Amniotic stem cell (primary cell): ENCODE data around the gene LPCAT1.
"Not testable (repeated sequence)": the region's sequence is repeated elsewhere in the genome, so short reads cannot be mapped to it uniquely, and the experiment has no call there.

Experiments
- DNase-seq: peaks from one replicate; lab custom pipeline; 2025; lab: John Stamatoyannopoulos, UW

Gene LPCAT1

DNA sequence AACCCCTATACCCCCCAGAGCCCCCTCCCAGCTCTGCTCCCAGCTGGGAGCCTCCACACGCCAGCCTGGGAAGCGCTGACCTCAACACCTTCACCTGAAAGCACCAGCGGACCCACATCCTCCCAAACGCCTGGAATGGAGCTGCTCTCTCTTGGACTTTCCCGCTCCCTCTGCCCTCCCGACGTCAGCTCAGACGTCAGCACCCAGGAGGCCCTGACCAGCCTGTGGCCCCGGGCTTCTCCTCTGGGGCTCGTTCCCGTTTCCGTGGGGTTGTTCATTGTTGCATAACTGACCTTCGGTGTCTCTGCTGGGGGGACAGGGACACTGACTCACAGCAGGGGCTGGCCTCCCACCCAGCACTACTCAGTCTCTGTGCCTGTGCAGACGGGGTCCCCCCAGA lies 43.5 kb downstream of the LPCAT1 start:
- DNase-seq = no peak

DNA sequence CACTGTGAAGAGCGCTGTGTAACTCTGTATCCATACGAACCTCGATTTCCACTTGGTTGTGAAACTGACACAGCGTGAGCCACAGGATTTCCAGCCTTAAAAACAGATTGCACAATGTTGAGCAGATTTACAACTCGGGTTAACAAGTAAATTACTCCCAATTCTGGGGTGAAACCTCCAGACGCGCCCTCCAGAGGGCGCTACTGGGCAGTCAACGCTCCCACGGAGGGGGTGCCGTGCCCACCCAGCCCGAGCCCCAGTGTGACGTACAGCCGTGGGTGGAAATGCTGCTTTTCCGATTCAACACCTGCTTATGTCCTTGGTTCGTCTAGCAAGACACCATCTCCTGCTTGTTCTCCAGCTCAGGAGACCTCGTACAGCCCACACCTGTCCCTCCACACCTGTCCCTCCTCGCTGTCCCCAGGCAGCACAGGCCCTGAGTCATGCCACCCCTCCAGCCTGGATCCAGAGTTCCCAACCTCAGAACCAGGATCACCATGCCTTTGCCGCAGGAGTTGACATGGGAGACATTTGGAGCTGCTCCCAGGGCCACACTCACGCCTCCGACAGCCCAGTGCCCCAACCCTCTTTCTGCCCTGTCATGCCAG lies 44.1 kb downstream of the LPCAT1 start:
- no peak for DNase-seq

DNA sequence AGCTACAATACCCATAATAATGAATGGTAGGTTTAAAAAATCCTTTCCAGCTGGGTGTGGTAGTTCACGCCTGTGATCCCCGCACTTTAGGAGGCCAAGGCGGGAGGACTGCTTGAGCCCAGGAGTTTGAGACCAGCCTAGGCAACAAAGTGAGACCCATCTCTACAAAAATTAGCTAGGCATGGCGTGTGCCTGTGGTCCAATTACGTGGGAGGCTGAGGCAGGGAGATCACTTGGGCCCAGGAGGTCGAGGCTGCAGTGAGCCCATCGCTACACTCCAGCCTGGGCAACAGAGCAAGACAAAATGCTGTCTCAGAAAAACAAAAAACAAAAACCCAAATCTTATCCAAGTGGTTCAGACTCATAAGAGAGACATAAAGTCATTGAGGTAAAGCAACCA lies 44.7 kb downstream of the LPCAT1 start:
- DNase-seq = no peak

DNA sequence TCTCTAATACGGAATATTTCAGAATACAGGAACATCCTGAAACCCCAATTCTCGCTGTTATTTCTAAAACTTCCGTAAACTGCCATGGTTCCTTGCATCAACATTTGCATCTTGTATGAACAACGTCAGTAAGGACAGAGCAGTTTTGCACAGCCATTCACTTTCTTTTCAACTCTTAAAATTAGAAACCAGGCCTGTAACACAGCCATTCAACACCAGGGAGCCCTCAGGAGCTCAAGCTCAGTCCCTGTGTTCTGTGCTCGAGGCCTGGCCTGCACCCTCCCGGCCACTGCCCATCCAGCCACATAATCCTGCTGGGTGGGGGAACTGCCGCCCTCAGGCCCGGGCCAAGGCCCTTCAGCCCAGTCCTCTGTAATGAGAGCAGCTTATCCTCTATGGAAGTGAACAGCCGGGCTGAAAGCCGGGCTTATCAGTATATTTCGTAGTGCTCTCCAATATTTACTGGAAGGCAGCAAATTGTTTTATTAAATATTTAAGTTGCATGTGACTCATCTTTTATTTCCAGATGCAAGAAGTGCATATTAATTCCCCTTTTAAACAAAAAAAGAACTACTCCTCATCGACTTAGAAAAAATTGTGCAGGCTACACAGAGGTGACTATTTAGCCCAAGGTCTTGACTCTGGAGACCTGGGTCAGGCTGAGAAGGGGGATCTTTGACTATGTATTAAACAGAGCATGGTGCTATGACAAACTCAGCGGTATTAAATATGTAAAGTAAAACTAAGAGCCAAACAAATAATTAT lies 45.3 kb downstream of the LPCAT1 start:
- DNase-seq = no peak

DNA sequence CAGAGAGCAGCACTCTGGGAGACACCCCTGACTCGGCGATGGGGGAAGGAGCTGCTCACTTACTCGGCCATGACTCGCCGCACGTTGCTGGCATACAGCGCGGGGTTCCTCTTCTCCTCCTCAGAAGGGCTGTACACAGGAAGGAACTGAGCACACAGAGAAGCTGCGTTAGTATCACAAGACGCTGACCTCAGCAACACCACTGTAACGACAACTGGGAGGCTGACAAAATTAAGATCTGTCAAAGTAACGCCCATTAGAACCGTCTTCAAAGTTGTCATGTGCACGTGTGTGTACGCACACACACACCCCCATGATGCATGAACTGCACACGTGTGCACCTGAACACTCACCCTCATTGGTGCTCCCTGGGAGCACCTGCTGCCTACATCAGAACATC lies 46.4 kb downstream of the LPCAT1 start:
- no peak for DNase-seq

DNA sequence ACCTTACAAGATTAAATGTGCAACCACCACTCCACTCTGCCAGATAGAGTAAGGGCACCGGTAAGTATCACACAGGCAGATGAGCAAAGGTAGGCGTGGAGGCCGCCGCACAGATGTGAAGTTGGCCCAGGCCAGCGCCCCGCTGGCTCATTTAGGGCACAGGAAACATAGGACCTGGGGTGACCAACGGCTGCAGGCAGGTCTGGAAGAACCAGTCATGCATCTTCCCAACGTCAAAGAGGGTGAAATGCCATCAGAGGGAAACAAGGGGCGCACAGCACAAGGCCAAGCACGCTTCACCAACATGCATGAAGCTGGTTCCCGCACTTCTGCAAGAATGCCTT lies 46.8 kb downstream of the LPCAT1 start:
- DNase-seq = no peak

DNA sequence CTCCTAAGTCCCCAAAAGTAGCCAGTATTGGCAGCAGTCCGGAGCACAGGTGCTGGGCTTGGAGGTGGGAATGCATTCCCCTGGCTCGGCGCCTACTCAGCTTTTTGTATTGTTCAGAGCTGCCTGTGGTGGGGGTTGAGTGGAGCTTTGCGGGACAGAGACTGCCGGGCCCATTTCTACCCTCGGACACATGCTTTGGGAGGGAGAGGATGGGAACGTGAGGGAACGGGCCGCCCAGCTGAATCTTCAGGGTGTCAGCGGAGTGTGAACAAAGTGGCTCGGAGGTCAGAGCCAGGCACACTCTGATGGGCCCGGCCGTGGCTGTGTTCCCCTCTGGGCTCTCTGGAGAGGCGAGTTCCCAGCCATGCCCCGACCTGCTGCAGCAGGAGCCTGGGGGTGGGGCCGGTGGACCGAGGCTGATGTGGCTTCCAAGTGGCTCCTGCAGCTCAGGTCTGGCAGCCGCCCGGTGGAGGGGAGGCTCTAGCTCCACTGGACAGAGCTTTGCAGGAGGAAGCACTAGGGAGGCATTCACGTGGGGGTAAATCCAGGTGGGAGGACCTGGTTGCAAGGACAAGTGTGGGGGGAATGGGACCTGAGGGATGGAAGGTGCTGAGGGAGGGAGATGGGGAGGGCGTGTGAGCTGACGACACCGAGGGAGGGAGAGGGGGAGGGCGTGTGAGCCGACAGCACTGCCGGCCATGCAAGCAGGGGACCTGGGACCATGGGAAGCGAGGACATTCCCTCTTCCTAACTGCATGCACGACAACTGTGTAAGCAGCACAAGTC lies 47.4 kb downstream of the LPCAT1 start:
- no peak for DNase-seq

DNA sequence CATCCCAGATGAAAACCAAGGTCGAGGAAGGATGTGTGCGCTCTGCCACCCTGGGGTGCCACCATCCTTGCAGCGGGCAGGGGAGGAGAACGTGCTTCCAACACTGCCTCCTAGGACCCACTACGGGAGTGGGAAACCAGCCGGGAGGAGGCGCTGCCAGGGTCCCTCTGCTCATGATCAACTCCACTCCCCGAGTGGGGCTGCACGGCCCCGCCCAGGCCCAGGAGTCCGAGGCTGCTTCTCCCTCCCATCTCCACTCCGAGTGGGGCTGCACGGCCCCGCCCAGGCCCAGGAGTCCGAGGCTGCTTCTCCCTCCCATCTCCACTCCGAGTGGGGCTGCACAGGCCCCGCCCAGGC lies 48.2 kb downstream of the LPCAT1 start:
- DNase-seq = not testable (repeated sequence)

DNA sequence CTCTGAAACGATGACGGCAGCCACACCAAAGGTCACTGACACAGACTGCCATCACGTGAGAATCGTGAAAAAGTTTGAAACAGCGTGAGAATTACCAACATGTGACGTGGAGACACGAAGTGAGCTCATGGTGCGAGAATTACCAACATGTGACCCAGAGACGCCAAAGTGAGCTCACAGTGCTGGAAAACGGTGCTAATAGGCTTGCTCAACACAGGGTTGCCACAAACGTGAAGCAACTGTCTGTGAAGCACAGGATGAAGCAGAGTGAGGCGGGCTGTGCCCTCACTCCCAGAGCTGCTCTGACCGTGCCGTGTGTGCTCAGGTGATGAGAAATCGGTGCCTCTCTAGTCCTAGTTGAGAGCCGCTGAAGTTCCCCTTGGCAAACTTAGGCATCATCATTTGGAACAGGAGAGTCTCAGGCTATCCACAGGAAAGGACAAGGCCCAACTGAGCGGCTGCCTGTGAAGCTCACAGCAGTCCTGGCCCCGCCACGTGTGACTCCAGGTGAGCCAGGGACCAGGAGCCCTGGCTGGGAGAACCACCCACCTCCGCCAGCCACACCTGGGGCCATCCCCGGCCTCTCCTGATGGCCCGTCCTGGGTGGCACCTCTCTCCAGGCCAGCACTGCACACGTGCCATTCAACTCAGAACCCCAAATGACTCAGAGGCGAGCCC lies 48.8 kb downstream of the LPCAT1 start:
- no peak for DNase-seq

DNA sequence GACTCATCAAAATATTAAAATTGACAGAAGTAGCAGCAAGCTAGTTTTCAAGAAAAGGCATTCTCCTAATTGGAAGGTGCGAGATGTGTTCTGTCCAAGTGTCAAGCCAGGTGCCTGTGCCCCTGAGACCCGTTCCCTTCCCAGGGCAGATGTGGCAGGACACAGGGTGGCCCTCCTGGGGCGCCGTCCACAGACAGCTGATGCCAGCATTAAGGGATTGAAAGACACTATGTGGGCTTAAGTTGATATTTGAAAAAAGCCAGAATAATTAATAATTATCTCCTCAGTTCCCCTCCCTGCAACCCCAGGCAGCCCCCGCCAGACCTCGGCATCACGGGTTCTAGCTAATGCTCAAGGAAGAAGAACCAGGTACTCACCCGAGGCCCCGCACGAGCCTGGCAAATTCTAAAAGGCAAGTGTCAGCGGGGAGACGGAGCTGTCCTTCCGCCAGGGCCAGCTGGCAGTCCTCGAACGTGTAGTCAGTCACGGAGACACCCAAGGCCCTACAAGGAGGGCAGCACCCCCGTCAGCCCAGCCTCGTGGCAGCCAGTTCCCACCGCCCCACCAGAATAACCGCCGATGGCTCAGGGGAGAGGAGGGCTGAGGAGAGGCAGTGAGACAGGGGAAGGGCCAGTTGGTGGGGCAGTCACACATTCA lies 49.4 kb downstream of the LPCAT1 start:
- DNase-seq = no peak

DNA sequence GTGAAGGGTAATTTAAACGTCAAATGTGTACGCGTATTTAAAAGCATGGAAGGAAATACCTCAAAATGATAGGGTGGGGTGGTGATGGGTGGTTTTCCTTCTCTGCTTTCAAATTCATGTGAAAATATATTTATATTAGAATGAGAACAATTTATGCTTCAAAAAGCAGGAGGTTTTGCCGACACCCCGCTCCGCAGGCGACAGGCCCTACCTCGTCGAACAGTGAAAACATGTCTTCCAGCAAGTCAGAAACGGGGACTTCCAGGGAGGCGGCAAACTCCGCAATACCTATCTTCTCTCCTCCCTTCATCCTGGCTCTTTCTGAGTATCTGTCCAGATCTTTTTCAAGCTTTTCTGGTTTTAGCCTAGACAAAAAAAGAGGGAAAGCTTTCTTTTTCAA lies 50.0 kb downstream of the LPCAT1 start:
- DNase-seq = no peak

DNA sequence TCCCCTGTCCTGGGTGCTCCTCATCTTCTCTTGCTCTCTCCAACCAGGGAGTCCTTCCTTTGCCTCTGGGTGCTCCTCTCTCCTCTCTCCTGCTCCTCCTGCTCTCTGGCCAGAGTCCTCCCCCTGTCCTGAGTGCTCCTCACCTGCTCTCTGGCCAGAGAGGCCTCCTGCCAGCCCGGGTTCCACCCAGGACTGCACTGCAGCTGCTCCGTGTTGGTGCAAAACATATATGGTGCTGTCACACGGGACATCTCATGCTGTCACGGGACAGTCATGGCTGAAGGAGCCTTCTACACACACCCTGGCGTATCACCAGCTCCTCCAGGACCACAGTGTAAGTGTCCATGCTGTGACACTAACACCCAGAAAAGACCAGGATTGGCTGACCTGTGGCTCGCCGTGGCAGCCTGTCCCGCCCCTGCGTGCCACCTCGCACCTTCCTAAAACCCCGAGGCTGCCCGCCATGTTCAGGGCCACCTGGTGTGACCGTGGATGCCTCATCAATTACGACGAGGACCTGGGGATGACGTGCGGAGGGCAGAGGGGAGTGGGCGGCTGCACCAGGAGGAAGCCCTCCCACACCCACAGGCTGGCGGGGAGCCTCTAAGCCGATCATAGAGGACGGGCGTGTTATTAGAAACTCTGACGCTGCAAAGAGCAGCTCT lies 50.7 kb downstream of the LPCAT1 start:
- DNase-seq = no peak

DNA sequence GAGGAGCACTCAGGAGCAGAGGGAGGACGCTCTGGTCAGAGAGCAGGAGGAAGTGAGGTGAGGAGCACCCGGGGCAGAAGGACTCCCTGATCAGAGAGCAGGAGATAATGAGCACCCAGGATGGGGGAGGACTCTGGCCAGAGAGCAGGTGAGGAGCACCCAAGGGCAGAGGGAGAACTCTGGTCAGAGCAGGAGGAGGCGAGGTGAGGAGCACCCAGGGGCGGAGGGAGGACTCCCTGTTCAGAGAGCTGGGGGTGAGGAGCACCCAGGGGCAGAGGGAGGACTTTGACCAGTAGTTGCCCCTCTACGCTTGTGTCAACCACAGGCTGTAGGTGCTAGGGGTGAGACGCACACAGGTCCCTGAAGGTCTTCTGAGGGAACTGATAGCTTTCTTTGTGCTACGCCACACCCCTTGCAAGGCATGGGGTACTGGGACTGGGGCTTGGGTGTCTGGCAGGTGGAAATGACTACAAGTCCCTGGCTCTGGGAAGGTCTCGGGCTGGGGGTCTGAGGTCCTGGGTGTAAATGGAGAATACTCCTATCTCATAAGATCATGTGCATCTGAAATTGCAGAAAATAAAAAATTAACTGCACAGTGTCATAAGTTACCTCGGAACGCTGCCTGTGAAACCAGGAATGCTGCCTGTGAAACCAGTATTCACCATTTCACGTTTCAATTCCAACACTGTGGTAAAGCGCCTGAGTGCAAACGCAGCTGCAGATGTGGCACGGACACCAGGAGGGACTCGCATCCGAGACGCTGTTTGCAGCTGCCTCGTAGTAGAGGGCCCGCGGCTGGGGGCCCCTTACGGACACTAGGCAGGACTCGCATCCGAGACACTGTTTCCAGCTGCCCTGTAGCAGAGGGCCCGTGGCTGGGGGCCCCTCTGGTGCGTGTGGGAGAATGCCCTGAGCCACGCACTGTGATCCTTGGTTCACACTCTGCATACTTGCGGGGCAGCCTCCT lies 51.5 kb downstream of the LPCAT1 start:
- DNase-seq = no peak

DNA sequence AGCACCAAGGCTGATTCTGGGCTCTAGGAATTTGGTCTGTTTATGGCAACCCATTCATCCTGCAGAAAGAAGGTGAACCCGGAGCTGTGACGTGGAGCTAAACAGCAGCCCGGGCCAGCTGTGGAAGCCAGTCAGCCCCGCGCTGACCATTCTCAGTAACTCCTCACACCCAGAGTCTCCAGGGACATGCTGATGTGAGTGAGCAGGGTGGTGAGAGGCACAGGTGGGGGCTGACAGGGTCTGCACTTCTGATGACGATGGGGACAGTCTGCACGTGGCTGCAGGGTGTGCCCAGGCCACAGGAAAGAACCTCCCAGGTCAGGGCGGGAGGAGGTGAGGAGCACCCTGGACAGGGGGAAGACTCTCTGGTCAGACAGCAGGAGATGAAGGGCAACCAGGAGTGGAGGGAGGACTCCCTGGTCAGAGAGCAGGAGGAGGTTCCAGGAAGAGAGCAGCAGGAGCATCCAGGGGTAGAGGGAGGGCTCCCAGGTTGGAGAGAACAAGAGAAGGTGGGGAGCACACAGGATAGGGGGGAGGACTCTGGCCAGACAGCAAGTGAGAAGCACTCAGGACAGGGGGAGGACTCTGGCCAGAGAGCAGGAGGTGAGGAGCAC lies 52.4 kb downstream of the LPCAT1 start:
- no peak for DNase-seq

DNA sequence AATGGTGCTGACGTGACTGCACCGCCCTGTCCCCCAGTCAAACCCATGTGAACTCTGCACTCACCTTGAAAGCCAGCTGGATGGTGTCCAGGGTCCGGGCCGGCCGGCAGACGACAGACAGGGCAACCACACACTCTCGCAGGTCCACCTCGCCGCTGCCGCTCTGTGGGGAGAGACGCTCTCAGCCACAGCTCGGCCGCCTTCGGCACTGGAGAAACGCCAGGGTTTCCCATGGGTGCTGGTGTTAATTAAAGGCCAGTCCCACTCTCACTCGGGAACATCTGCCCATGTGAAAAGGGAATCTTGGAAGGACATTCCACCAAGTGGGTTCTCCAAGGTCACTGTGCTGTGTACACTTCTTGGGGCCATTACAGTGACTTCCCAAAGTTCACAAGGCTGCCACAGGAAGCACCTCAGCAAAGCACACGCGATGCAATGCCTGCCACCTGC lies 53.0 kb downstream of the LPCAT1 start:
- no peak for DNase-seq

DNA sequence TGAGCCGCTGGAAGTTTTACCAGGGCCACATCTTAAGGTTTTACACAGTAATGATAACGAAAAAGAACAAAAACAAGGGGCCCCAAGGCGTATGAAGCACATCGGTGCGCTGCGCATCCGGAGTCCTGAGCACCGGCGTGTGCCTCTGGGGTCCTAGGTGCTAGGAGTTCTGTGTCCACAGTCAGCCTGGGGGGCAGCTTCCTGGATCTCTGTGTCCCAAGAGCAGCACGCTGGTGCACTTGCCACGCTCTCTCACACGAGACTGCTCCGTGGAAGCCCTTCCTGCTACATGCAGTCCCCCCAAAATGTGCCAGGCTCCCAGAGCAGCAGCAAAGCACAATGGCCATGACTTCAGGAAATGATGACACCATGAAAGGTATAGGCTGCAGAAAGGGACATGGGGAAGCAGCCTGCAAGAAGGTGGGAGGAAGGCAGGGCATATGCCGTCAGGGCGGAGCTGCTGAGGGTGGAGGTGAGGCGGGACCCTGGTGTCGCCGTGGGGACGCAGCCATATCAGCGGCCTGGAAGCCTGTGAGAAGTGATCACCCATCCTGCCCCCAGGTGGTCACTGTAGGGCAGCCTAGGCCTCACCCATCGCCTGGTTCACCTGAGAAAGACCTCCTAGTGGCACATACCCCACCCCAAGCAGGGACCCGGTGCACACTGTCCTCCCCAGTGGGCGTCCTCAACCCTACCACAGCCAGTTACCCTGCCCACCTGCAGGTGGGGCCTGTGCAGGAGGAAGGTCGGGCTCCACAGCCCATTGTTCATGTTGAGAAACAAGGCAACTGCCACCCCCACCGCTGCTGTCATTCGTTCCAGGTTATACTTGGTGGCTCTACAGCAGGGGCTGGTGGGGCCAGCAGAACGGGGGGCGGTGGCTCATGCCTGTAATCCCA lies 54.9 kb downstream of the LPCAT1 start:
- DNase-seq = no peak

DNA sequence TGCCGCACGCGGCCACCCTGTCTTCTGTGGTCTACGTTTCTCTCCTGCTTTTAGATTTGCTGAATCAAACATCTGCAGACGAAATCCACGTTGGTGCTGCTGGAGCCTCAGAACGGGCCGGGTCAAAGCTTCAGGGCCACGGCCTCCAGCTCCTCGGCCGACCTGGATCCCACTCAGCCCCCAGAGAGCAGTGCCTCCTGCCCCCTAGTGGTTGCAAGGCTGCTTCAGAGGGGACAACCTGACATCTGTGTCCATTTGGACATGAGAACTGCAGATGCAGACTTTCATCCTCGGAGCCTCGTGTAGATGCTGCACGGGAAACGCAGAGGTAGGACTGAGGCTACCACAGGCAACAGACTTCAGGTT lies 55.5 kb downstream of the LPCAT1 start:
- no peak for DNase-seq

DNA sequence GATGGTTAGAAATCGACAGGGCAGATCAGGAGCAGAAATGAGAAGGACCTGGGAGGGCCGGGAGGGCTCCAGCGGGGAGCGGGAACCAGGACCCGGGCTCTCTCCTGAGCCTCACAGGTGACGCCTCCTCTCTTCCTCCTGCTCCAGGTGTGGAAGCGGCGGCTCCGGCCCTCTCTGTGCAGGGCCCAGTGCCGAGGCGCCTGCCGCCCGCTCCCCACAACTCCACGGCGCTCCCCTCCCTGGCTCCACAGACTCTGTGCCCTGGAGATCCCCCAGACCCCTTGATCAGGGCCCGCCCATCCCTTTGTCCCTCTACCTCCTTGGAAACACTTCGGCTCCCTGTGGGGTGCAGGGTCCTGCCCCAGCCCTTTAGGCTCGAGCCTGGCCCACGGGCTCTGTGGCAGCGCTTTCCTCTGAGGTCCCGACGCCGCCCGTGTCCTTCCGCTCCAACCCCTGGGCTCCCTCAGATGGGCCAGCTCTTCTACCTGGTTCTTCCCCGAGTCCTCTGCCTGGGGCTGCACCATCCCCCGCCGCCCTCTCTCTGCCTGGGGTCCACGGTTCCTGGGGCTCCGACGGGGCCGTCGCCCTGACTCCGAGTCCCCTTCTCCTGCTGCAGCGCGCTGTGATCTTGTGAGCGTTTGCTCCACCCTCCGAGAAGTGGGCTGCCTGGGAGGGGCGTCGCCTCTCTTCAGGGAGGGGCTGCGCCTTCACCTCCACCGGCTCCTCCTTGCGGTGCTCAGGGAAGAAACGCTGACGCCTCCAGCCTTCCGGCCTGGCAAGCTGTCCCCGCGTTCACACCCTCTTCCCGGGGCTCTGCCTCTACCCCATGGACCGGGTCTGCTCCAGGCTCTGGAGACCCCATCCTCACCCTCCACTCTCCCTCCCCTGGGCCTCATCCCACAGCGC lies 56.2 kb downstream of the LPCAT1 start:
- DNase-seq = no peak
